Gastrocnemius medialis (tissue), 4 donors: ENCODE results near the gene MAPK12. TPM values are rescaled to one million over a fixed set of nuclear protein-coding genes. Genes with fewer than 3 reads are reported as not detected.

Experiments used
- ATAC-seq, 2 donors: fragments of 150-250 bp; one replicate each; pipeline ENCODE4 v1.9.1; 2016
- DNase-seq, 2 donors: peaks; one replicate each; pipeline ENCODE4 v3.0.0-alpha.2; 2019
- H3K27ac ChIP-seq, 4 donors: fragments of 200-600 bp; sonication (generic); 1 replicate in 1 of 4; 2 replicates in 3 of 4; pipeline ENCODE4 v1.5.1; 2016 to 2018; ENCODE audit warnings: mild to moderate bottlenecking in 2 of 4, moderate library complexity in 1 of 4
- H3K27me3 ChIP-seq, 3 donors: fragments of 200-600 bp; sonication (generic) in 2 of 3; 1 replicate in 1 of 3; 2 replicates in 2 of 3; pipeline versions ENCODE4 v1.5.1 to v1.6.0; 2016 to 2019; ENCODE audit warnings: mild to moderate bottlenecking in 1 of 3, moderate library complexity in 1 of 3
- H3K36me3 ChIP-seq, 2 donors: fragments of 200-600 bp; sonication (generic) in 1 of 2; one replicate each; pipeline ENCODE4 v1.5.1; 2017 to 2018
- H3K4me1 ChIP-seq, 2 donors: fragments of 200-600 bp; sonication (generic) in 1 of 2; one replicate each; pipeline ENCODE4 v1.5.1; 2016 to 2017; ENCODE audit warnings: mild to moderate bottlenecking in 2 of 2
- H3K4me3 ChIP-seq, 4 donors: fragments of 200-600 bp; sonication (generic) in 3 of 4; 1 replicate in 1 of 4; 2 replicates in 3 of 4; pipeline ENCODE4 v1.5.1; 2016 to 2019; ENCODE audit warnings: mild to moderate bottlenecking in 2 of 4
- H3K9me3 ChIP-seq, 3 donors: fragments of 200-600 bp; sonication (generic) in 2 of 3; 1 replicate in 1 of 3; 2 replicates in 2 of 3; pipeline ENCODE4 v1.5.1; 2016 to 2019
- POLR2A ChIP-seq, 2 donors: fragments of 450-650 bp; IDR thresholded peaks; one replicate each; pipeline ENCODE4 v1.6.1; 2017; ENCODE audit warnings: antibody characterized with exemption in 2 of 2, mild to moderate bottlenecking in 2 of 2, moderate library complexity in 2 of 2
- in situ Hi-C, 4 donors: fragments of 200-750 bp; cut with MboI; loops; one replicate each; pipeline versions ENCODE4 v1.15.0 to v1.8.0; 2017; ENCODE audit warnings: low sequenced_read_pairs in 4 of 4
- intact Hi-C: fragments of 100-400 bp; cut with DNase I; formaldehyde crosslinking; loops from one replicate; pipeline ENCODE4 v1.15.1; 2023; ENCODE audit warnings: low total_unique reads
- total RNA-seq, 4 donors: library from RNA; depleted of rRNA; stranded (reverse); fragments of >200 nt; gene quantifications; one replicate each; pipeline versions ENCODE4 v1.1.0 to v1.2.3, GENCODE V29; 2016
- TF ChIP-seq, protein P1 (sequence below), 5 experiments: fragments of 450-650 bp in 3 of 5; fragments of 200-600 bp in 2 of 5; sonication (generic) in 2 of 5; IDR thresholded peaks in 4 of 5; conservative IDR thresholded peaks in 1 of 5; 1 replicate in 4 of 5; 2 replicates in 1 of 5; pipeline ENCODE4 v1.5.1; 2016 to 2019; ENCODE audit warnings: antibody characterized with exemption in 5 of 5, mild to moderate bottlenecking in 3 of 5, moderate library complexity in 3 of 5

Gene MAPK12
- total RNA-seq, 4 donors from 2014 or later: 126 to 290 (median 219) TPM

DNA sequence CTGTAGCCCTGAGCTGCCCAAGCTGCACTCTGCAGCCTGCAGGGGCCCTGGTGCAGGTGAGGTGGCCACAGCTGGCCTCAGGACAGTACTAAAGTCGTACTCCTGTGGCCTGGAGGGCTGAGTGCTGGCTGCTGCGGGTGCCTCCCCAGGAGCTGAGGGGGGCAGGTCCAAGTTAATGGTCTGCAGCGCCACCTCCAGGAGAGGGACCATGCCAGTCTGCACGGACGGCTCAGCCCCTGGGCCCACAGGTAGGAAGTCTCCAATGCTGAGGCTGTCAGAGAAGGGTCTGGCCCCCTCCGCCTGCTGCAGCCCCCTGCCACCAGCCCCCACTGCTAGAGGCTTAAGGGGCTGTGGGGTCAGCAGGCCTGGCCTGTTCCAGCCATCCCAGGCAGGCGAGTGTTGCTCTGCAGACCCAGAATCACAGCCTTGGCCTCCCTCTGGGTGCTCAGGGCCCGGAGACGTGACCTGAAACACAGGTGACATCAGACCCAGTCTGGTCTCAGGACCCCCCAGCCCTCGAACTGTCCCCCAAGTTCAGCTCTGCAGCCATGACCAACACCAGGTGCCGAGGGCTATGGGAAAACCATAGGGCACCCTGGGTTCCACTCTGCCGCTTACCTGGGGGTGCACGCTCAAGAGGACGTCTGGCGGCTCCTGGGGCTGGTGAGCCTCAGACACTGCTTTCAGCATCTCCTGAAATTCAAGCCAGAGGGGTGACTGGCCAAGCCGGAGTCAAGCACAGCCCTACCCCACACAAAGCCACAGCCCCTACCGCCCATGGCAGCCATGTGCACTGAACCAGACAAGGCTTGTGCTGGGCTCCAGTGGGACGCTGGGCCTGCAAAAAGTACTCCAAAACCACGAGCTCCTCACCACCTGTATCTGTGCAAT is 39.8 kb downstream of the MAPK12 start:
- no peak overlapping the region for H3K27ac ChIP-seq
- intact Hi-C loops: no loop called here
- in situ Hi-C loops: no loop called here
- no peaks in the 10 kb centered on the region for H3K9me3 ChIP-seq
- DNase-seq: no peak
- H3K4me1 ChIP-seq: no peaks in the 10 kb centered on the region
- no peak overlapping the region for H3K4me3 ChIP-seq
- TF ChIP-seq, protein P1, sequence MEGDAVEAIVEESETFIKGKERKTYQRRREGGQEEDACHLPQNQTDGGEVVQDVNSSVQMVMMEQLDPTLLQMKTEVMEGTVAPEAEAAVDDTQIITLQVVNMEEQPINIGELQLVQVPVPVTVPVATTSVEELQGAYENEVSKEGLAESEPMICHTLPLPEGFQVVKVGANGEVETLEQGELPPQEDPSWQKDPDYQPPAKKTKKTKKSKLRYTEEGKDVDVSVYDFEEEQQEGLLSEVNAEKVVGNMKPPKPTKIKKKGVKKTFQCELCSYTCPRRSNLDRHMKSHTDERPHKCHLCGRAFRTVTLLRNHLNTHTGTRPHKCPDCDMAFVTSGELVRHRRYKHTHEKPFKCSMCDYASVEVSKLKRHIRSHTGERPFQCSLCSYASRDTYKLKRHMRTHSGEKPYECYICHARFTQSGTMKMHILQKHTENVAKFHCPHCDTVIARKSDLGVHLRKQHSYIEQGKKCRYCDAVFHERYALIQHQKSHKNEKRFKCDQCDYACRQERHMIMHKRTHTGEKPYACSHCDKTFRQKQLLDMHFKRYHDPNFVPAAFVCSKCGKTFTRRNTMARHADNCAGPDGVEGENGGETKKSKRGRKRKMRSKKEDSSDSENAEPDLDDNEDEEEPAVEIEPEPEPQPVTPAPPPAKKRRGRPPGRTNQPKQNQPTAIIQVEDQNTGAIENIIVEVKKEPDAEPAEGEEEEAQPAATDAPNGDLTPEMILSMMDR (IDR thresholded peaks at IDR 0.05 in 4 of 5, conservative IDR thresholded peaks at IDR 0.05 in 1 of 5): no peak
- no peak for TF ChIP-seq POLR2A (IDR thresholded peaks at IDR 0.05)
- H3K36me3 ChIP-seq: peaks cover 0 to 89% of the 10 kb centered on the region in 2 donors
- no peak for ATAC-seq
- H3K27me3 ChIP-seq: no peaks in the 10 kb centered on the region

DNA sequence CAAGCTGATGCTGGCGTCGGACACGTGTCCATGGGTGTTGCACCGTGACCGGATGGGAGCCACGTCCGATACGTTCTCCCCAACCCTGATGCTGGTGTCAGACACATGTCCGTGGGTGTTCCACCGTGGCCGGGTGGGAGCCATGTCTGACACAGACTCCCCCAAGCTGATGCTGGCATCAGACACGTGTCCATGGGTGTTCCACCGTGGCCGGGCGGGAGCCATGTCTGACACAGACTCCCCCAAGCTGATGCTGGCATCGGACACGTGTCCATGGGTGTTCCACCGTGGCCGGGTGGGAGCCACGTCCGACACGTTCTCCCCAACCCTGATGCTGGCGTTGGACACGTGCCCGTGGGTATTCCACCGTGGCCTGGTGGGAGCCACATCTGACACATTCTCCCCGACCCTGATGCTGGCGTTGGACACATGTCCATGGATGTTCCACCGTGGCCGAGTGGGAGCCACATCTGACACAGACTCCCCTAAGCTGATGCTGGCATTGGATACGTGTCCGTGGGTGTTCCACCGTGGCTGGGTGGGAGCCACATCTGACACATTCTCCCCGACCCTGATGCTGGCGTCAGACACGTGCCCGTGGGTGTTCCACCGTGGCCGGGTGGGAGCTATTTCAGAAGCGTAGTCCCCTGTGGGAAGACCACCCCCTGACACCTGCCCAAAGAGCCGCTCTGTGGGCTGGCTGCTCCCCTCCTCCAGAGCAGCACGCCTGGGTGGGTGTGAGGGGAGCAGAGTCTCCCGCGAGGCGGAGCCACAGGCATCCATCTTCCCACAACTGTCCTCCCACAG is 40.7 kb downstream of the MAPK12 start:
- TF ChIP-seq, protein P1 (IDR thresholded peaks at IDR 0.05 in 4 of 5, conservative IDR thresholded peaks at IDR 0.05 in 1 of 5): no peak
- no peak for TF ChIP-seq POLR2A (IDR thresholded peaks at IDR 0.05)
- intact Hi-C loops: no loop called here
- no peaks in the 10 kb centered on the region for H3K27me3 ChIP-seq

DNA sequence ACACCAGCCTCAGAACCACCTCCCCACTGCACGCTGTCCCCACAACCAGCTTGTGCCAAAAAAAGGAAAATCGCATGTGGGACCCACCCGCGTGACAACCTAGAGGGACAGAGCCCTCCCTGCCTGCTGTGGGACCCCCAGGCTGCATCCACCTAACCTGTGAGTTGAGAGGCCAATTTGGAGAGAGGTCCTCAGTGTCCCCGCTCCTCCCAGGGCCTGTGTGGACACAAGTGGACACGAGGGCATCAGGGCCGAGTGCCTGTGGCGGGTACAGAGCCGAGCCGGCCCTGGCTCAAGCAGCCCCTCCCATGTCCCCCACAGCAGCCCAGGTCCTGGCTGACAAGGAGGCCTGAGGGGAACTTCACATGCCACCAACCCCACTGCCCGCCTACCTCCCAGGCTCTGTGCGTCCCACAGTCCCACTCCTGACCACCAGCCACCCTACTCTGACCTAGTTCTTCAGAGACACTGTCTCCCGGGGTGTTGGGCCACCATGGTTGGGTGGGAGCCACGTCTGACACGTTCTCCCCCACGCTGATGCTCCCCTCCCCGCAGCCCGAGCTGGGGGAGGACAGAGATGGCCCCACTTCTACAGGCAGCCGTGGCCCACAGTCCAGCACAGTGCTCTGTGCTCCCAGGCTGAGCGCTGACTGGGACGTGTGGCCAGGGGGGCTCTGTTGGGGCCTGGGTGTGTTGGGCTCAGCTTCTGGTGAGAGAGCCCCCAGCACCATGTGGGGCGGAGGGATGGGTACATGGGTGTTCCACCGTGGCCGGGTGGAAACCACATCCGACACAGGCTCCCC is 41.5 kb downstream of the MAPK12 start:
- Histone ChIP-seq H3K27me3 (no peaks in the 10 kb centered on the region), H3K36me3 (peaks cover 0 to 90% of the 10 kb centered on the region in 2 donors), H3K9me3 (no peaks in the 10 kb centered on the region), H3K27ac (peak overlapping the region; percentile 51 to 67 (median 63)), H3K4me3 (no peak overlapping the region), H3K4me1 (no peaks in the 10 kb centered on the region)
- no peak for ATAC-seq
- no peak for TF ChIP-seq POLR2A (IDR thresholded peaks at IDR 0.05)
- TF ChIP-seq, protein P1 (IDR thresholded peaks at IDR 0.05 in 4 of 5, conservative IDR thresholded peaks at IDR 0.05 in 1 of 5): no peak
- in situ Hi-C loops: no loop called here
- intact Hi-C loops: no loop called here
- DNase-seq: no peak

More for the DNA sequence above, 40.7 kb downstream of the MAPK12 start:
- no peak overlapping the region for H3K27ac ChIP-seq
- H3K4me1 ChIP-seq: no peaks in the 10 kb centered on the region
- no peak for ATAC-seq
- no peaks in the 10 kb centered on the region for H3K9me3 ChIP-seq
- DNase-seq: no peak
- in situ Hi-C loops: no loop called here
- peaks cover 0 to 93% of the 10 kb centered on the region in 2 donors for H3K36me3 ChIP-seq
- no peak overlapping the region for H3K4me3 ChIP-seq

DNA sequence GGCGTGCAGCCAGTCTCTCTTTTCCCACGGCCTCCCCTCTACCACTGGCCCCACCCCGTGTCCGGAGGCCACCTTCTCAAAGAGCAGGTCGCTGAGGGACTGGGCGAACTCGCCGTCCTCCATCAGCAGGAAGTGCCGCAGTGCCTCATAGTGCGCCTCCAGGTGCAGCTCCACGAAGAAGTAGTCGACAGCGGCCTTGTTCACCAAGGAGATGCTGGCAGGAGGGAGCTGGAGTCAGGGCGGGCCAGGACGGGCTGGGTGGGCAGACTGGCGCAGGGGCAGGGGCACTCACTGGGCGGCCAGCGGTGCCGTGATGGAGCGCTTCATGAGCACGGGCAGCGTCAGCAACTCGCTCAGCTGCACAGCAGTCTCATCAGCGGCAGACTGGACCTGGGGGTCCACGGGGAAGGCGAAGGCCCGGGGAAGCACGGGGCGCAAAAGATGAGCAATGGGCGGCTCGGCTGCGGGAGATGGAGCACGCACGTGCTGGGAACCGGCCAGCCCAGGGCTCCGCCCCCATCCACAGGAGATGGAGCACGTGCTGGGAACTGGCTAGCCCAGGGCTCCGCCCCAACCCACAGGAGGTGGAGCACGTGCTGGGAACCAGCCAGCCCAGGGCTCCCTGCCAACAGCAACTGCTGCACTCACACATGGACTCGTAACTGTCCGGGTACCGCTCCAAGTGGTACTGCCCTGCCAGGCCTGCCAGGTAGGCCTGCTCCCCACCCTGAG is 42.3 kb downstream of the MAPK12 start:
- Histone ChIP-seq H3K27me3 (no peaks in the 10 kb centered on the region), H3K4me3 (no peak overlapping the region), H3K9me3 (no peaks in the 10 kb centered on the region), H3K4me1 (no peaks in the 10 kb centered on the region), H3K36me3 (peaks cover 0 to 90% of the 10 kb centered on the region in 2 donors), H3K27ac (peak overlapping the region; percentile 51 to 67 (median 63))
- in situ Hi-C loops (no loop called here), intact Hi-C loops (no loop called here)
- peak; percentile 71 to 87 for DNase-seq
- no peak for TF ChIP-seq POLR2A (IDR thresholded peaks at IDR 0.05)
- TF ChIP-seq, protein P1 (IDR thresholded peaks at IDR 0.05 in 4 of 5, conservative IDR thresholded peaks at IDR 0.05 in 1 of 5): no peak
- ATAC-seq: peak; percentile 68 to 80
